H9 (cell line): ENCODE results near the gene OR2H2. TPM values are rescaled to one million over a fixed set of nuclear protein-coding genes. Genes with fewer than 3 reads are reported as not detected.

Source experiments
- DNase-seq: peaks from one replicate; pipeline ENCODE4 v3.0.0-alpha.2; 2017
- H2AFZ ChIP-seq: one replicate; pipeline ENCODE4 v1.6.1; 2013; ENCODE audit warnings: mild to moderate bottlenecking, low read length, control low read depth, moderate library complexity
- H2AK5ac ChIP-seq: 2 replicates; pipeline ENCODE4 v1.6.1; 2013; ENCODE audit warnings: low read length, control low read depth, mixed read lengths; ENCODE audit not compliant: insufficient read length
- H2BK120ac ChIP-seq: one replicate; pipeline ENCODE4 v1.6.1; 2013; ENCODE audit warnings: low read depth, mild to moderate bottlenecking, low read length, control low read depth, inconsistent platforms; ENCODE audit not compliant: poor library complexity, severe bottlenecking
- H2BK12ac ChIP-seq: 2 replicates; pipeline ENCODE4 v1.6.1; 2013; ENCODE audit warnings: low read length, control low read depth, mixed read lengths, low read depth; ENCODE audit not compliant: insufficient read length
- H2BK15ac ChIP-seq: 2 replicates; pipeline ENCODE4 v1.6.1; 2013; ENCODE audit warnings: low read depth, low read length, control low read depth
- H2BK20ac ChIP-seq: one replicate; pipeline ENCODE4 v1.6.1; 2013; ENCODE audit warnings: low read depth, mild to moderate bottlenecking, low read length, control low read depth, inconsistent platforms; ENCODE audit not compliant: poor library complexity, severe bottlenecking
- H2BK5ac ChIP-seq: 2 replicates; pipeline ENCODE4 v1.6.1; 2013; ENCODE audit warnings: low read length, control low read depth, mixed read lengths; ENCODE audit not compliant: insufficient read length
- H3K14ac ChIP-seq: 2 replicates; pipeline ENCODE4 v1.6.1; 2013; ENCODE audit warnings: low read length, control low read depth; ENCODE audit not compliant: insufficient read depth
- H3K18ac ChIP-seq: 2 replicates; pipeline ENCODE4 v1.6.1; 2013; ENCODE audit warnings: low read depth, mild to moderate bottlenecking, mixed read lengths, low read length, control low read depth; ENCODE audit not compliant: insufficient read length
- H3K23ac ChIP-seq: 2 replicates; pipeline ENCODE4 v1.6.1; 2013; ENCODE audit warnings: low read length, control low read depth, mixed read lengths, low read depth; ENCODE audit not compliant: insufficient read length
- H3K23me2 ChIP-seq: 2 replicates; pipeline ENCODE4 v1.6.1; 2013; ENCODE audit warnings: low read depth, mild to moderate bottlenecking, mixed read lengths, low read length, control low read depth; ENCODE audit not compliant: insufficient read length, poor library complexity, severe bottlenecking
- H3K27ac ChIP-seq: 2 replicates; pipeline ENCODE4 v1.5.1; 2013; ENCODE audit warnings: low read length, control low read depth, mixed read lengths, low read depth; ENCODE audit not compliant: insufficient read length
- H3K27me3 ChIP-seq: 2 replicates; pipeline ENCODE4 v1.6.1; 2013; ENCODE audit warnings: low read length, control low read depth, inconsistent platforms; ENCODE audit not compliant: insufficient read depth
- H3K4ac ChIP-seq: 2 replicates; pipeline ENCODE4 v1.6.1; 2013; ENCODE audit warnings: low read depth, mild to moderate bottlenecking, control low read depth, inconsistent platforms, low read length, moderate library complexity
- H3K4me1 ChIP-seq: 2 replicates; pipeline ENCODE4 v1.6.1; 2013; ENCODE audit warnings: low read length, control low read depth, inconsistent platforms; ENCODE audit not compliant: insufficient read depth
- H3K4me2 ChIP-seq: 2 replicates; pipeline ENCODE4 v1.6.1; 2013; ENCODE audit warnings: low read length, control low read depth, mixed read lengths; ENCODE audit not compliant: insufficient read length, insufficient read depth
- H3K56ac ChIP-seq: 2 replicates; pipeline ENCODE4 v1.6.1; 2013; ENCODE audit warnings: low read depth, mild to moderate bottlenecking, mixed read lengths, low read length, control low read depth; ENCODE audit not compliant: insufficient read length
- H3K79me1 ChIP-seq: 2 replicates; pipeline ENCODE4 v1.6.1; 2013; ENCODE audit warnings: low read depth, mild to moderate bottlenecking, moderate library complexity, low read length, control low read depth, inconsistent platforms; ENCODE audit not compliant: insufficient read depth, poor library complexity, severe bottlenecking
- H3K79me2 ChIP-seq: 2 replicates; pipeline ENCODE4 v1.6.1; 2013; ENCODE audit warnings: low read length, control low read depth, inconsistent platforms; ENCODE audit not compliant: insufficient read depth
- H3K9ac ChIP-seq: 2 replicates; pipeline ENCODE4 v1.6.1; 2013; ENCODE audit warnings: low read length, control low read depth, mixed read lengths; ENCODE audit not compliant: insufficient read length; ENCODE audit errors: extremely low read depth
- H3K9me3 ChIP-seq: one replicate; pipeline ENCODE4 v1.6.1; 2013; ENCODE audit warnings: low read depth, low read length, inconsistent platforms; ENCODE audit not compliant: control insufficient read depth
- H3T11ph ChIP-seq: one replicate; pipeline ENCODE4 v1.6.1; 2013; ENCODE audit warnings: mild to moderate bottlenecking, low read length, control low read depth, inconsistent platforms
- H4K20me1 ChIP-seq: one replicate; pipeline ENCODE4 v1.6.1; 2013; ENCODE audit not compliant: control insufficient read depth, insufficient read length, insufficient read depth
- H4K5ac ChIP-seq: 2 replicates; pipeline ENCODE4 v1.6.1; 2013; ENCODE audit warnings: low read depth, mild to moderate bottlenecking, mixed read lengths, low read length, control low read depth; ENCODE audit not compliant: insufficient read length
- H4K8ac ChIP-seq: replicated peaks from 2 replicates; pipeline ENCODE4 v1.6.1; 2013; ENCODE audit warnings: low read length, control low read depth, mixed read lengths, low read depth; ENCODE audit not compliant: insufficient read length
- H4K91ac ChIP-seq: 2 replicates; pipeline ENCODE4 v1.6.1; 2013; ENCODE audit warnings: low read depth, mild to moderate bottlenecking, moderate library complexity, mixed read lengths, low read length, control low read depth; ENCODE audit not compliant: insufficient read length
- H3K27ac Mint-ChIP-seq, 3 experiments: 2 replicates in 2 of 3; 3 replicates in 1 of 3; pipeline ENCODE4 v1.8.0; 2020 to 2021; ENCODE audit warnings: mixed read lengths in 3 of 3, mild to moderate bottlenecking in 1 of 3, moderate library complexity in 1 of 3
- H3K27me3 Mint-ChIP-seq: 2 replicates; pipeline ENCODE4 v1.8.0; 2021; ENCODE audit warnings: low read depth, mild to moderate bottlenecking, moderate library complexity, mixed read lengths
- H3K36me3 Mint-ChIP-seq, 3 experiments: 2 replicates in 2 of 3; 3 replicates in 1 of 3; pipeline ENCODE4 v1.8.0; 2020 to 2021; ENCODE audit warnings: low read depth in 3 of 3, mixed read lengths in 3 of 3; ENCODE audit not compliant: insufficient read depth in 1 of 3
- H3K4me1 Mint-ChIP-seq, 2 experiments: 2 replicates each; pipeline ENCODE4 v1.8.0; 2020; ENCODE audit warnings: mixed read lengths in 2 of 2
- H3K4me3 Mint-ChIP-seq, 2 experiments: 2 replicates in 1 of 2; 3 replicates in 1 of 2; pipeline ENCODE4 v1.8.0; 2020 to 2021; ENCODE audit warnings: mild to moderate bottlenecking in 2 of 2, mixed read lengths in 2 of 2, moderate library complexity in 1 of 2
- H3K9me3 Mint-ChIP-seq, 2 experiments: 2 replicates in 1 of 2; 3 replicates in 1 of 2; pipeline ENCODE4 v1.8.0; 2020; ENCODE audit warnings: mild to moderate bottlenecking in 2 of 2, mixed read lengths in 2 of 2, moderate library complexity in 1 of 2
- WGBS: extraction: QIAGEN DNeasy Blood & Tissue Kit; methylation state at CpG from one replicate; pipeline ENCODE4 v1.1.7; 2013; ENCODE audit warnings: missing lambda C conversion rate, low lambda C conversion rate, mixed read lengths; ENCODE audit not compliant: insufficient read length; ENCODE audit errors: extremely low coverage; 5-methylcytosine and 5-hydroxymethylcytosine counted together
- total RNA-seq: library from RNA; stranded (reverse); gene quantifications from 2 replicates; pipeline ENCODE4 v1.2.1, GENCODE V29; 2021
- TF ChIP-seq, protein P1 (sequence below): fragments of 200-600 bp; sonication (generic); conservative IDR thresholded peaks from 3 replicates; pipeline ENCODE4 v1.8.0; 2021; ENCODE audit warnings: antibody characterized with exemption, mild to moderate bottlenecking

OR2H2 gene
- total RNA-seq, 1 experiment from 2014 or later = not detected

DNA sequence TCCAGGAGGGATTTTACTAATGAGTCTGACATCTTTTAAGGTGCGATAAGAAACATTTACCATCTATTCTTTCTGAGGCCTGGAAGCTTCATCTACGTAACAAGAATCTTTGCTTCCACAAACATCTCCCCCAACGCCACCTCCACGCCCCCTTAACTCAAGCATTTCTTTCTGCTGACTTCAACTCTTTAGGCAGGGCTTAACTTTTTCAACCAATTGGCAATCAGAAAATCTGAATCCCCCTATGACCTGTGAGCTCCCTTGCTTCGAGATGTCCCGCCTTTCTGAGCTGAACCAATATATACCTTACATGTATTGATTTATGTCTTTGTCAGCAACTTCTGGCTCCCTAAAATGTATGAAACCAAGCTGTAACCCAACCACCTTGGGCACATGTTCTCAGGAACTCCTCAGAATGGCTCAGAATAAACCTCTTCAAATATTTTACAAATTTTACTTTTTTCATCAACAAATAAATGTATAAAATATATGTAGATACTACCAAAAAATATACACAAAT lies 11.5 kb downstream of the OR2H2 start:
- no peaks in the 10 kb centered on the region for H3K79me2 ChIP-seq
- no peak overlapping the region for H3K23ac ChIP-seq
- no peak overlapping the region for H3K4me2 ChIP-seq
- no peak overlapping the region for H3K56ac ChIP-seq
- no peak overlapping the region for H2BK15ac ChIP-seq
- WGBS = no CpG with 5 or more reads among the region's 6 CpGs
- TF ChIP-seq, protein P1, sequence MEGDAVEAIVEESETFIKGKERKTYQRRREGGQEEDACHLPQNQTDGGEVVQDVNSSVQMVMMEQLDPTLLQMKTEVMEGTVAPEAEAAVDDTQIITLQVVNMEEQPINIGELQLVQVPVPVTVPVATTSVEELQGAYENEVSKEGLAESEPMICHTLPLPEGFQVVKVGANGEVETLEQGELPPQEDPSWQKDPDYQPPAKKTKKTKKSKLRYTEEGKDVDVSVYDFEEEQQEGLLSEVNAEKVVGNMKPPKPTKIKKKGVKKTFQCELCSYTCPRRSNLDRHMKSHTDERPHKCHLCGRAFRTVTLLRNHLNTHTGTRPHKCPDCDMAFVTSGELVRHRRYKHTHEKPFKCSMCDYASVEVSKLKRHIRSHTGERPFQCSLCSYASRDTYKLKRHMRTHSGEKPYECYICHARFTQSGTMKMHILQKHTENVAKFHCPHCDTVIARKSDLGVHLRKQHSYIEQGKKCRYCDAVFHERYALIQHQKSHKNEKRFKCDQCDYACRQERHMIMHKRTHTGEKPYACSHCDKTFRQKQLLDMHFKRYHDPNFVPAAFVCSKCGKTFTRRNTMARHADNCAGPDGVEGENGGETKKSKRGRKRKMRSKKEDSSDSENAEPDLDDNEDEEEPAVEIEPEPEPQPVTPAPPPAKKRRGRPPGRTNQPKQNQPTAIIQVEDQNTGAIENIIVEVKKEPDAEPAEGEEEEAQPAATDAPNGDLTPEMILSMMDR = no peak
- no peak overlapping the region for H2BK20ac ChIP-seq
- H3K4ac ChIP-seq = no peak overlapping the region
- no peaks in the 10 kb centered on the region for H3K79me1 ChIP-seq
- H3K9me3 ChIP-seq = no peaks in the 10 kb centered on the region
- H4K20me1 ChIP-seq = no peaks in the 10 kb centered on the region
- H2AFZ ChIP-seq = no peak overlapping the region
- no peak overlapping the region for H2BK5ac ChIP-seq
- H3K27ac ChIP-seq = no peak overlapping the region
- no peak overlapping the region for H2BK120ac ChIP-seq
- H2BK12ac ChIP-seq = no peak overlapping the region
- no peak overlapping the region for H2AK5ac ChIP-seq
- Mint-ChIP-seq H3K9me3 (no peaks in the 10 kb centered on the region; a peak in 1 of 5 replicates), H3K36me3 (peaks cover 7 to 27% (median 11%) of the 10 kb centered on the region in 3 experiments; a peak in 6 of 7 replicates), H3K27me3 (no peaks in the 10 kb centered on the region; the same call in 1 of the 2 replicates), H3K4me1 (peaks cover 16 to 24% of the 10 kb centered on the region in 2 experiments), H3K4me3 (no peak overlapping the region), H3K27ac (peak overlapping the region in 2 of 3 experiments; percentile 53 to 85; a peak in 2 of 7 replicates)
- H3K27me3 ChIP-seq = no peaks in the 10 kb centered on the region
- H4K5ac ChIP-seq = no peak overlapping the region
- no peak overlapping the region for H3K18ac ChIP-seq
- H3K23me2 ChIP-seq = no peaks in the 10 kb centered on the region
- H3K14ac ChIP-seq = no peak overlapping the region
- H4K8ac ChIP-seq = no peak overlapping the region
- H3K4me1 ChIP-seq = 0 out of 2 replicates have a peak, but pooled peaks cover 3% of the 10 kb centered on the region
- DNase-seq = no peak
- H3K9ac ChIP-seq = no peak overlapping the region
- no peak overlapping the region for H3T11ph ChIP-seq
- H4K91ac ChIP-seq = no peak overlapping the region
